ENCODE results near the gene TMEM240.

DNA sequence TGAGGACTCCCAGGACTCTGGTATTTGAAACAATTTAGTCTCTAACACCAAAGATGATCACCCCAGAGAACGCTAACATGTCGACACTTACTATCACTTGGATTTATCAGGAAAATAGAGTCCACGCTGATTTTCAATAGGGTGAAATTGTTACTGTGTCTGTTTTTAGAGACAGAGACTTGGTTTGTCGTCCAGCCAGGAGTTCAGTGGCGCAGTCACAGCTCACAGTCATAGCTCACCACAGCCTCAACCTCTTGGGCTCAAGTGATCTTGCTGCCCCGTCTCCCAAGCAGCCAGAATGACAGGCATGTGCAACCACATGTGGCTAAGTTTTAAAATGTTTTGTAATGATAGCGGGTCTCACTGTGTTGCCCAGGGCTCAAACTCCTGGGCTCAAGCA, 28.9 kb upstream of the TMEM240 start:
- TF ChIP-seq, protein P1, sequence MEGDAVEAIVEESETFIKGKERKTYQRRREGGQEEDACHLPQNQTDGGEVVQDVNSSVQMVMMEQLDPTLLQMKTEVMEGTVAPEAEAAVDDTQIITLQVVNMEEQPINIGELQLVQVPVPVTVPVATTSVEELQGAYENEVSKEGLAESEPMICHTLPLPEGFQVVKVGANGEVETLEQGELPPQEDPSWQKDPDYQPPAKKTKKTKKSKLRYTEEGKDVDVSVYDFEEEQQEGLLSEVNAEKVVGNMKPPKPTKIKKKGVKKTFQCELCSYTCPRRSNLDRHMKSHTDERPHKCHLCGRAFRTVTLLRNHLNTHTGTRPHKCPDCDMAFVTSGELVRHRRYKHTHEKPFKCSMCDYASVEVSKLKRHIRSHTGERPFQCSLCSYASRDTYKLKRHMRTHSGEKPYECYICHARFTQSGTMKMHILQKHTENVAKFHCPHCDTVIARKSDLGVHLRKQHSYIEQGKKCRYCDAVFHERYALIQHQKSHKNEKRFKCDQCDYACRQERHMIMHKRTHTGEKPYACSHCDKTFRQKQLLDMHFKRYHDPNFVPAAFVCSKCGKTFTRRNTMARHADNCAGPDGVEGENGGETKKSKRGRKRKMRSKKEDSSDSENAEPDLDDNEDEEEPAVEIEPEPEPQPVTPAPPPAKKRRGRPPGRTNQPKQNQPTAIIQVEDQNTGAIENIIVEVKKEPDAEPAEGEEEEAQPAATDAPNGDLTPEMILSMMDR (IDR thresholded peaks at IDR 0.05; ENCODE audit: insufficient read depth, low read depth, low read length) = no peak
- no peak for TF ChIP-seq EZH2 (IDR thresholded peaks at IDR 0.05; ENCODE audit: insufficient read depth, low read length)

Data from astrocyte (in vitro differentiated cells and primary cell).